HG03045 (cell line): ENCODE data around the gene DHX29.
"Not testable (repeated sequence)": the region's sequence is repeated elsewhere in the genome, so short reads cannot be mapped to it uniquely, and the experiment has no call there.

ENCODE experiments used
- ATAC-seq: cut with Tn5 transposase; IDR thresholded peaks from one replicate; pipeline ENCODE4 v1.9.1; 2021; ENCODE audit warnings: mild to moderate bottlenecking, moderate library complexity; ENCODE audit not compliant: unreplicated experiment

The DHX29 gene

GRCh38 chr5:55318237-55318636 is 10.7 kb upstream of the DHX29 start:
- ATAC-seq = not testable (repeated sequence)

- no peak for ATAC-seq
Measured at GRCh38 chr5:55316837-55317236, 9.3 kb upstream of the DHX29 start.

- ATAC-seq = no peak
Measured at GRCh38 chr5:55316289-55316688, 8.8 kb upstream of the DHX29 start.

GRCh38 chr5:55313870-55314617 is 6.5 kb upstream of the DHX29 start:
- ATAC-seq = no peak

- ATAC-seq = no peak
Measured at GRCh38 chr5:55308254-55308836, 851 bp upstream of the DHX29 start.

GRCh38 chr5:55306641-55307382 is 682 bp downstream of the DHX29 start:
- ATAC-seq = no peak

GRCh38 chr5:55305345-55305744 is 2.1 kb downstream of the DHX29 start:
- no peak for ATAC-seq

GRCh38 chr5:55304584-55304983 is 2.9 kb downstream of the DHX29 start:
- no peak for ATAC-seq

- no peak for ATAC-seq
Measured at GRCh38 chr5:55303238-55303690, 4.2 kb downstream of the DHX29 start.

- ATAC-seq = no peak
Measured at GRCh38 chr5:55300890-55301289, 6.6 kb downstream of the DHX29 start.

- no peak for ATAC-seq
Measured at GRCh38 chr5:55294935-55295334, 12.6 kb downstream of the DHX29 start.

GRCh38 chr5:55290991-55291390 is 16.5 kb downstream of the DHX29 start:
- ATAC-seq = no peak

- no peak for ATAC-seq
Measured at GRCh38 chr5:55289808-55290207, 17.7 kb downstream of the DHX29 start.

GRCh38 chr5:55286411-55286933 is 21.0 kb downstream of the DHX29 start:
- no peak for ATAC-seq

GRCh38 chr5:55278778-55279177 is 28.7 kb downstream of the DHX29 start:
- no peak for ATAC-seq

- no peak for ATAC-seq
Measured at GRCh38 chr5:55276771-55277170, 30.7 kb downstream of the DHX29 start.

GRCh38 chr5:55258339-55258738 is 49.2 kb downstream of the DHX29 start:
- no peak for ATAC-seq

GRCh38 chr5:55254802-55255201 is 52.7 kb downstream of the DHX29 start:
- no peak for ATAC-seq

GRCh38 chr5:55250064-55250463 is 57.4 kb downstream of the DHX29 start:
- no peak for ATAC-seq

GRCh38 chr5:55241746-55242145 is 65.7 kb downstream of the DHX29 start:
- ATAC-seq = no peak

GRCh38 chr5:55236800-55237199 is 70.7 kb downstream of the DHX29 start:
- no peak for ATAC-seq
